Measurements from ENCODE around the gene IRS1. TPM values are rescaled to one million over a fixed set of nuclear protein-coding genes. Genes with fewer than 3 reads are reported as not detected.
A peak's percentile ranks its signal among the peaks of the same experiment; 100 is the strongest.

The IRS1 gene
- total RNA-seq, 1 donor, result 29.7 TPM

DNA sequence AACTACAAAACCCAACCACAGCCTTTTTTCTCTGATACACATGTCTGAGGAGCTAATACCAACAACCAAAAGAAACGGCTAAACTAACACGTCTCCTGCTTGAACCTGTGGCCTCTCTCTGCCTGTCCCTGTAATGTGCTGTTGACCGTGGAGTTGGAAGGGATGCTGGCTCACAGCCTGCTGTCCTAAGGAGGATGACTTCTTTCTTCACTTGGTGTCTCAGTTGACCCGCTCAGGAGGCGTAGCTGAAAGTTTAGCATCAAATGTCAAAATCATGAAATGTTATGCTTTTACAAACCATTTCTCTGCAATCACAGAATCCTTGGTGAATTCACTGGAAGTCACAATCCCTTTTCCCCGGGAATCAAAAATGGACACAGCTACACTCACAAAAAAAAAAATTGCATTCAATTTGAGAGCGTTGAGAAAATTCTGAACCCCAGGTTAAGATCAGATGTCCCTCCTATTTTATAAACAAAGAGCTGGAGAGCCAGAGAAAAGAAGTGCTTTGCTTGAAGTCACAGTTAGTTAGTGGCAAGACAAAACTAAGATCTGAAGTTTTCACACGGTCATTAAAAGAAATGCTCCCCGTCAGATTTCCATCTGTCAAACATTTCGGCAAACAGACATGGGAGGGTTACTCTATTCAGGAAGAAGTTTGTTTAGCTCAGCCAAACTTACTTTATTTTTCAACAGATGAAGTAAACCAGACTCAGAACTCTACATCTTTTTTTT, 74.3 kb downstream of the IRS1 start:
- DNase-seq (ENCODE audit: low read depth), result no peak
- TF ChIP-seq, protein P1, sequence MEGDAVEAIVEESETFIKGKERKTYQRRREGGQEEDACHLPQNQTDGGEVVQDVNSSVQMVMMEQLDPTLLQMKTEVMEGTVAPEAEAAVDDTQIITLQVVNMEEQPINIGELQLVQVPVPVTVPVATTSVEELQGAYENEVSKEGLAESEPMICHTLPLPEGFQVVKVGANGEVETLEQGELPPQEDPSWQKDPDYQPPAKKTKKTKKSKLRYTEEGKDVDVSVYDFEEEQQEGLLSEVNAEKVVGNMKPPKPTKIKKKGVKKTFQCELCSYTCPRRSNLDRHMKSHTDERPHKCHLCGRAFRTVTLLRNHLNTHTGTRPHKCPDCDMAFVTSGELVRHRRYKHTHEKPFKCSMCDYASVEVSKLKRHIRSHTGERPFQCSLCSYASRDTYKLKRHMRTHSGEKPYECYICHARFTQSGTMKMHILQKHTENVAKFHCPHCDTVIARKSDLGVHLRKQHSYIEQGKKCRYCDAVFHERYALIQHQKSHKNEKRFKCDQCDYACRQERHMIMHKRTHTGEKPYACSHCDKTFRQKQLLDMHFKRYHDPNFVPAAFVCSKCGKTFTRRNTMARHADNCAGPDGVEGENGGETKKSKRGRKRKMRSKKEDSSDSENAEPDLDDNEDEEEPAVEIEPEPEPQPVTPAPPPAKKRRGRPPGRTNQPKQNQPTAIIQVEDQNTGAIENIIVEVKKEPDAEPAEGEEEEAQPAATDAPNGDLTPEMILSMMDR (IDR thresholded peaks at IDR 0.05; ENCODE audit: insufficient read depth, low read length), result no peak
- no peak overlapping the region for H3K4me3 ChIP-seq (ENCODE audit: low read depth, low read length)

DNA sequence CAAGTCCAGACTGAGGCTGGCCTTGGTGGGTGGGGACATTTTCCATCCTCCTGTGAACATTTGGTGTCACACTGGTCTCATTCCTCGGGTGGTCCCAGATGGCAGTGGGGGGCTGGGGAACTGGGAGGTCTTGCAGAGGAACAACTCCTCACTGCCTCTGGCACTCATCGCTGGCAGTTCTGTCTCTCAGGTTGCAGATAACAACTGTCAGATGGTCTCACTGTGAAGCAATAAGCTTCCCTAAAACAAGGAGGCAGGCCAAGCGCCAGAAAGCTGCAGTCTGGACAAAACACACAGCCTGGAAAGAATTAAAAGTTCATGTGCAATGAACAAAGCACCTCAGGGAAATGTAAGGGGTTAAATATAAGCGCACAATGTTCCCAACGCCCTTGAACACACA, 78.1 kb downstream of the IRS1 start:
- no peak overlapping the region for H3K4me3 ChIP-seq (ENCODE audit: low read depth, low read length)
- TF ChIP-seq, protein P1 (IDR thresholded peaks at IDR 0.05; ENCODE audit: insufficient read depth, low read length), result no peak
- peak; percentile 57 for DNase-seq (ENCODE audit: low read depth)

DNA sequence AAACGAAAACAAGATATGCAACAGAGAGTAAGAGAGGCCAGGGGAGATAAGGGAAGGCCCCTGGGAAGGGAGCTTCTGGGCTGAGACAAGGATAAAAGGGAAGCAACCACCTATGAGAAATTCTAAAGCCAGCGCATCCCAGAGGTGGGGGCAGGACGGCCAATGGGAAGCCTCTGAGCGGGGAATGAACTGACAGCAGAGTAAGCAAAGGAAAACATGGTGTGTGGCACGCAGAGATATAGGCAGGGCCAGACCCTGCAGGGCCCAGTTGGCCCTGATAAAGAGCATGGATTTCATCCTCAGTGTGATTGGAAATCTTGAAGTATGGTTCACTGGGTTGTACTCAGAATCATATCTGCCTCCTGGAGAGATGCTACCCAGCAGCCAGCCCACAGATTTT, 78.7 kb downstream of the IRS1 start:
- no peak overlapping the region for H3K4me3 ChIP-seq (ENCODE audit: low read depth, low read length)
- no peak for DNase-seq (ENCODE audit: low read depth)
- TF ChIP-seq, protein P1 (IDR thresholded peaks at IDR 0.05; ENCODE audit: insufficient read depth, low read length), result no peak

DNA sequence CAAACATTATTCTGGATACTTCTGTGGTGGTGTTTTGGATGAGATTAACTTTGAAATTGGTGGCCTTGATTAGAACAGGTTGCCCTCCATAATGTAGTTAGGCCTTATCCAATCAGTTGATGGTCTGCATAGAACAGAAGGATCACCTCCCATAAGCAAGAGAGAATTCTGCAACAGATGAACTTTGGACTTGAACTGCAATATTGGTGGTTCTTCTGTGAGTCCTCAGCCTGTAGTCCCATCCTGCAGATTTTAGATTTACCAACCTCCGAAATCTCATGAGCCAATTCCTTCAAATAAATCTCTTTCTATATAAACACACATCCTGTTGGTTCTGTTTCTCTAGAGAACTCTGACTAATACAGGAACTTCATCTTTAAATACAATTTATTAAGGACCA, 81.9 kb downstream of the IRS1 start:
- TF ChIP-seq, protein P1 (IDR thresholded peaks at IDR 0.05; ENCODE audit: insufficient read depth, low read length), result no peak

DNA sequence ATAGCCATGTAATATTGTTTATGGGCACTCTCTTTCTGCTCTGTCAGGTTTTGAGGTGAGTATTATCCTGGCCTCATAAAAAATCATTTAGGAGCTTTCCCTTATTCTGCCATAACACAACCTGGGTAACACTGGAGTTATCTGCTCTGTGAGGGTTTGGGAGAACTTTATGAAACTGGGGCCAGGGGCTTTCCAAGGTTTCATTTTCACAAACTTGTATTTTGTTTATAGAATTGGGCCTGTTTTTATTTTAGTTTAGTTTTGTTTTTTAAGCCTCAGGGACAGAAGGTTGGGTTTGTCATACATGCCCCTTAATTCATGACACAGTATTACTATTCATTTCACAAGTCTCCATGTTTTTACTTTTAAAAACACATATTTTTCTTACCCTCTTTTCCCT, 83.5 kb downstream of the IRS1 start:
- TF ChIP-seq, protein P1 (IDR thresholded peaks at IDR 0.05; ENCODE audit: insufficient read depth, low read length), result no peak
- H3K4me3 ChIP-seq (ENCODE audit: low read depth, low read length), result no peak overlapping the region
- no peak for DNase-seq (ENCODE audit: low read depth)

More for the DNA sequence above, 81.9 kb downstream of the IRS1 start:
- DNase-seq (ENCODE audit: low read depth), result no peak
- no peak overlapping the region for H3K4me3 ChIP-seq (ENCODE audit: low read depth, low read length)

DNA sequence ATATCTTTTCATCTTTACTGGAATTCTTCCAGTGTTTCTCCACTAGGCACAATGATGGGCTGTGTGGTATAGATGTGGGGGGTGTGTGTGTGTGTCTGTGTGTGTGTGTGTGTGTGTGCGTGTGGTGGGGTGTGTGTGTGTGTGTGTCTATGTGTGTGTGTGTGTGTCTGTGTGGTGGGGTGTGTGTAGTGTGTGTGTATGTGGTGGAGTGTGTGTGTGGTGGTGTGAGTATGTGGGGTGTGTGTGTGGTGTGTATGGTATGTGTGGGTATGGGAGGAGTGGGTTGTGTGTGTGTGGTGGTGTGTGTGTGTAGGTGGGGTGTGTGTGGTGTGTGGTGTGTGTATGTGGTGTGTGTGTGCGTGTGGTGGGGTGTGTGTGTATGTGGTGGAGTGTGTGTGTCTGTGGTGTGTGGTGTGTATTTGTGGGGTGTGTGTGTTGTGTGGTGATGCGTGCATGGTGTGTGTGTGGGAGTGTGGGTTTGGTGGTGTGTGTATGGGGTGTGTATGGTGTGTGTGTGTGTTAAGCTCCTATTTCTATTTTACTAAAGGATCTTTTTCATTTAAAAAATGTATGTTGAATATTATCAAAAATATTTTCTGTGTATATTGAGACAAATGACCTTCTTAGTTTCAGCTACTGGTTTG, 84.2 kb downstream of the IRS1 start:
- DNase-seq (ENCODE audit: low read depth), result no peak
- TF ChIP-seq, protein P1 (IDR thresholded peaks at IDR 0.05; ENCODE audit: insufficient read depth, low read length), result no peak
- no peak overlapping the region for H3K4me3 ChIP-seq (ENCODE audit: low read depth, low read length)

Data from fibroblast of the aortic adventitia (primary cell).